T-helper 9 cell (primary cell): ENCODE measurements around the gene MPPED1.

ENCODE experiments used
- DNase-seq: peaks from one replicate; pipeline ENCODE4 v3.0.0-alpha.2; 2020

The MPPED1 gene

DNA sequence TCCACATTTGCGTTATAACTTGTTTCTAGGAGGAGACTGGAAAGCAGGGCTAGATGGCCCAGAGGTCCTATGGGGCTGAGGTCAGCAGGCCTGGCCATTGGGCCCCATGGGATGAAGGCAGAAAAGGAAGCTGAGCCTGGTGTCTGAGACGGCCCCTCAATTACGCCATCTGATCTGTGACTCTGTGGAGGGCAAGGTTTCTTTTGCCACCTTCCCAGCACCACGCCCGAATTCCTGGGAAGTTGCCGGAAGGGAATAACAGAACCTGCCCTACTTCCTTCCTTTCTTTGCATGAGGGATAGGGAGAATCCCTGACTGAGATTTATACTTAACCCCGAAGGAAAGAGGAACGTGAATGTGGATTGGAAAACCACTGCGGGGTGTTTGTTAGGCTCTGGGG lies 118.1 kb downstream of the MPPED1 start:
- no peak for DNase-seq

- DNase-seq = no peak
Measured at GRCh38 chr22:43530349-43531201, 118.8 kb downstream of the MPPED1 start.

- DNase-seq = no peak
Measured at GRCh38 chr22:43531651-43532050, 119.8 kb downstream of the MPPED1 start.

GRCh38 chr22:43532301-43533155 lies 120.7 kb downstream of the MPPED1 start:
- no peak for DNase-seq

GRCh38 chr22:43533156-43533530 lies 121.3 kb downstream of the MPPED1 start:
- DNase-seq = no peak

DNA sequence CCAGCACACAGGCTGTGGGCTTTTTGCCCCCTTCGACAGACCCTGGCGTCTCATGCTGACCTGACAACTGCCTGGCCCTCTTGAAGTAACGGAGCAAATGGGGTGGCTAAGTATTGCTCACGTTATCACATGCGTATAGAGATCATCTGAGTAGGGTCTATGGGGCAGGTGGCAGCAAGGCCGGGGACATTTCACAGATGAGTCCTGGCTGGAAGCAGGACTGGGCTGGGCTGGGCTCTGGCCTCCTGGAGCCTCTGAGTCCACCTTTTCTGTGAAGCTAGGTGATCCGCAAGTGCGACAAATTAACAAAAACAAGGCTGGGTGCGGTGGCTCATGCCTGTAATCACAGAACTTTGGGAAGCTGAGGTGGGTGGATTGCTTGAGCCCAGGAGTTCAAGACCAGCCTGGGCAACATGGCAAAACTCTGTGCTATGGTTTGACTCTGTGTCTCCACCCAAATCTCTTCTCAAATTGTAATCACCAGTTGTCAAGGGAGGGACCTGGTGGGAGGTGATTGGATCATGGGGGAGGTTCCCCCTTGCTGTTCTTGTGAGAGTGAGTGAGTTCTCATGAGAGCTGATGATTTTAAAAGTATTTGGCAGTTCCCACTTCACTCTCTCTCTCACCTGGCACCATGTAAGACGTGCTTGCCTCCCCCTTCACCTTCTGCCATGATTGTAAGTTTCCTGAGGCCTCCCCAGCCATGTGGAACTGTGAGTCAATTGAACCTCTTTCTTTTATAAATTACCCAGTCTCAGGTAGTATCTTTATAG lies 122.0 kb downstream of the MPPED1 start:
- DNase-seq = no peak

GRCh38 chr22:43534916-43535315 lies 123.1 kb downstream of the MPPED1 start:
- DNase-seq = no peak

DNA sequence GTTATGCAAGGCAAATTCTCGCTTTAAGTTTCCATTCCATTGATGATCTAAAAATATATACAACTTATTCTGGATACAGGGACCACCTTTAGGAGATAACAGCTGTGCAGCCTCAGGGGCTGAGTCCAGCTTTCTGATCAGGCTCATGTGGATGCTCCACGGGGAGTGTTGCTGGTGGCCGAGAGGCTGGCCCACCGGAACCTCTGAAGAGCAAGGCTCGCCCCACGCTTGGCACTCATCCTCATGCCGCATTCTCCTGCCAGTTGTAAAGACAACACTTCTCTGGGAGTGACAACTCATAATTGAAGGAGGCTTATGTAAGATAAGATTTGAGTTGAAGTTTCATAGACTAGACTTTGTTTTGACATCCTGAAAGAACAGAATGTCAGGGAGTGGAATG lies 123.5 kb downstream of the MPPED1 start:
- no peak for DNase-seq

GRCh38 chr22:43535741-43536140 lies 123.9 kb downstream of the MPPED1 start:
- DNase-seq = no peak

DNA sequence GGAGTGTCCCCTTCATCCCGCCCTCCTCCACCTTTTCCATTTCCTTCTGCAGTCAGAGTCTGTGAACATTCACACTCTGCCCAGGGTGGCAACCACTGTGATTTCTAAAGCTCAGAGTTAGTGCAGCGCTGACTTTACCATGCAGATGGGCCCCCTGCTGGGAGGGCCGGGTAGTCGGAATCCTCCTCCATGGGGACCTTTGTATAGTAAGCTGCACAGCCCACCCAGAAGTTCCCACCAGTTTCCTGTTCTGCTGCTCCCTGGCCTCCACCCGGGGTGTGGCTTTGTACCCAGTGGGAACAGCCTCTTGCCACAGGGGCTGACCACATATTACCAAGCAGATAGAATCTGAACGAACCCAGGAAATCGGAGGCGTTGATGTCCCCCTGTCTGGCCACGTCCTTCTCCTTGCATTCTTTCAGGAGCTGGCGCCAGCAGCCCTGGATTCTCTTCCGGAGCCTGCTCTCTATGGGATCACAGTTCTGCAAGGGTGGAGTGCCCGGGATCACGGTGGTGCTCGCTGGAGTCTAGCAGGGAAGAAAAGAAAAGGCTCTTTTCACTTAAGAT lies 125.3 kb downstream of the MPPED1 start:
- no peak for DNase-seq

DNA sequence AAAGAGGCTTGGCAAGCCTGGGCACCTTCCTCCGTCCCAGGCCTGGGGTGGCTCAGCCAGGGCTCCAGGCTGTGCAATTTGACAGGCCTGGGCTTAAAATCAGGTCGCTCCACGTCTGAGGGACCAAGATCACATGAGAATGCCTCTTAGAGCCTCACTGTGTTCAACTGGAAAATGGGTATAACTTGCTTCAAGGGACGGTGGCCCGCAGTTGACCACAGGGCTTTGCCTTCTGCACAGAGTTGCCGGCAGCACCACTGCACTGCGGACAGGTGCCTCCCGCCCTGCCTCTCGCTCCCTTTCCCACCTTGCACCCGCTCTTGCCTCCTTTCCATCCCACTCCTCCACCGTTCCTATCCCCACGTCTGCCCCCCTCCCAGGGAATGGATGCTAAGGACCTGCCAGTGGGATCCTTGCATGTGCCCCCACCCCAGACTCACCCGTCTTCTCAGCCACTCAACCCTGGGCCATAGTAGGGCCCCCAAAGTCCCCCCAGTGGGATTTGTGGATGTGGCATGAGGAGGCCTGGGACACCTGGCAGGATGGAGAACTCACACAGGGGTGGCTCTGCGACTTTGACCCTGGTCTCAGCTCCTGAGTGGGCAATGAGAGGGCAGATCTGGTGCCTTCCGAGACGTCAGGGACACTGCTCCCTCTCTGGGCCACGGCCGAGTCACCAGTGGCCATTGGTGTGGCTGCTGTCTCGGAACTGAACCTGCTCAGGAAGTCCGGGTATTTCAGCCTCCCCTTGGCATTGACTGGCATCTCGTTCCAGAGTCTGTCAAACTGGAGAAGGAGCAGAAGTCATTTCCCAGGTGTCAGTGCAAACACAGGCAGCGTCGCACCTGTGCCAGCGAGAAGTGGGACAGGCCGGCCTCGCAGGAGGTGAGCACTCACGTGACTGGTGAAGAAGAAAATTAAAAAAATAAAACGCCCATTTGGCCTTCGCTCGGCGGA lies 128.0 kb downstream of the MPPED1 start:
- DNase-seq = no peak

DNA sequence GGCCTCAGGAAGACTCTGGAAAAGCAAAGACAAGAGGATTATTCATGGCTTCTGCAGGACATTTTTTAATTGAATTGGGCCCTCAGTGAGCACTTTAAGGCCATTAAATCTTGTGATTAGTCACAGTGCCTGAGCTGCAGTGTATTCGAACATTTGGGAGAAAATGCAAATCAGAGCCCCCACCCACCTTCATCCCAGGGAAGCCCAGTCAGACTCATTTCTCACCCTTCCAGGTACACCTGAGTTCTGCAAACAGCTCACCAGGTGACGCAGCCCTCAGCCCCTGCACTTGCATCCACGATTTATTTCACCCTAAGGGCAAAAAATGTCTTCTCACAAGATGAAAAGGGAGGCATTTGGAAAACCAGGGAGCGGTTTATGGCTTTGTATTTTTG lies 128.7 kb downstream of the MPPED1 start:
- DNase-seq = no peak

DNA sequence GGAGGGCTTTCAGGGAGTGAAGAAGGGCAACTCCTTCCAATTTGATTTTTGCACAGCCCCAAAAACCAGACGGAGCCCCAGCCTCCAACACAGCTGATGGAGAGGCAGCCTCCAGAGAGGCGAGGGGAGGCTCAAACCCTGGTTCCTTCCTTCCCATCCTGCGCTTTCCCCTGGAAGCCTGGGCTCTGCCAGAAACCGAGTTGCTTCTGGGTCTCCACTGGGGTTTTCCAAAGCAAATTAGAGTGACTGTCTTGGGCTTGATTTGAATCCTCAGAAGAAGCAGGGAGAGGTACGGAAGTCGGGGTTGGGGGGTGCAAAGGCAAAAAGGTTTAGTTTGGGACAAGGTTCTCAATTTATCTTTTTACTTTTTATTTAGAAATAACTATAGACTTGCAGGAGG lies 129.2 kb downstream of the MPPED1 start:
- no peak for DNase-seq

- no peak for DNase-seq
Measured at GRCh38 chr22:43541462-43542407, 129.9 kb downstream of the MPPED1 start.

DNA sequence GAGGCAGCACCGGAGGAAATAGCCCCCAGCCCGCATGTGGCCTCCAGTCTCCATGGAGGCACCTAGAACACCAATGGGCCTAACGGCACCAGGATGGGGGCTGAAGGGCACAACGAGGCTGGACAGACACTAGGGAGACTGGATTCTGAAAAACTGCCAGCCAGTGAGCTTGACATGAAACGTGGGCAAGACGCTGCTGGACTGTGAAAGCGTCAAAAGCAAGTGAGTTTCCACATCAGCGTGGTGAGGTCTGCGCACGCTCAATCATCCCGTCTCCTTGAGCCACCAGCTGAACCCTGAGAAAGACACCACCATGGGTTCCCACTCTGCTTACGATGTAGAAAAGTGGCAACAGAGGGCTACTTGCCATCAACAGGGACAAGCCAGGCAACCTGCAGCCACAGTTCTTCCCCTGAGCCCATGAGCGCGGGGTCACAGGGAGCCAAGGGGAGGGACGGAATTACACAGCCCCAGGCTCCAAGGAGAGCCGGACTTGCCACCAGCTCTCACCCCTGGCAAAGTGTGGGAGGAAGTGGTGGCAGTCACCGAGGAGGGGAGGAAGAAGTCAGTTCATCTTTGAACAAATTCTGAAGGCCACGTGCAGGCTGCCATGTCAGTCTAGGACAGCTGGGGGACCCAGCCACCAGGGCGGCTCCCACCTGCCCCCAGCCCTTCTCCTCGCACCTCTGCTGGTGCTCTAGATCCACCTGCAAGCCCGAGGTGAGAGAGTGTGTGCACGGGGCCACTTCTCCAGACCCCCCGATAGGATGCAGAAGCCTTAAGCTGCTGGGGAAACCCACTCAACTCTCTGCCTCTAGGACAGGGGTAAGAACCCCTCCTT lies 131.1 kb downstream of the MPPED1 start:
- no peak for DNase-seq

DNA sequence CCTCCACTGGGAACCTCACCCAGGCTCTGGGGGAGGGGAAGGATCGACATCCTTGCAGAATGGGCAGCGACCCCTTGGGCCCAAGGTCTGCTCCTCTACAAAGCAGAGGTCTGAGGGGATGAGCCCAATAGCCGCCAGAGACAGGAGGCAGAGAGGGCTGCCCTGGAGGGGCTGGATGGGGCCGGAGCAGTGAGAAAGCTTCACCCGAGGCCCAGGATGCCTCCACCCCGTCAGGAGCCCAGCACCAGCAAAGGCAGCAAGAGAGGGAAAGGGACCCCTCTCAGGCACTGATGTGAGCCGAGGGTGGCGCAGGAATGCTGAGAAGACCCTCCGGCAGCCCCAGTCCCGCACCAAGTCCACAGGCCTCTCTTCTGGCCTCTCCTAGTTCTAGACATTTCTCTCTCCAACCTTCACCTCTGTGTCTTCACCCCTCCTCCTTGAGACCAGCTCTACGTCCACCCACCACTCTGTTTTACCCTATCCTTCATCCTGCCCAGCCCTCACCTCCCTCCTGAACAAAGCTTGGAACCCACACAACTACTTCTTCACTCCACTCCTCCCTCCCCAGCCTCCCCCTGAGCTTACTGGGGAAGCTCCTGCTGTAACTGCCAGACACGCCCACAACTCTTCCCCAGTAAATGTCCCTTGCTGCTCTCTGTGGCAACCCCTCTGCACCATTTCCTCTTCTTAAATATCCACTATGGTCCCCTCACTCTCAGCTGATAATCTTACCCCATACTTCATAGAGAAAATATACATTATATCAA lies 131.9 kb downstream of the MPPED1 start:
- no peak for DNase-seq

GRCh38 chr22:43544289-43544673 lies 132.5 kb downstream of the MPPED1 start:
- no peak for DNase-seq

DNA sequence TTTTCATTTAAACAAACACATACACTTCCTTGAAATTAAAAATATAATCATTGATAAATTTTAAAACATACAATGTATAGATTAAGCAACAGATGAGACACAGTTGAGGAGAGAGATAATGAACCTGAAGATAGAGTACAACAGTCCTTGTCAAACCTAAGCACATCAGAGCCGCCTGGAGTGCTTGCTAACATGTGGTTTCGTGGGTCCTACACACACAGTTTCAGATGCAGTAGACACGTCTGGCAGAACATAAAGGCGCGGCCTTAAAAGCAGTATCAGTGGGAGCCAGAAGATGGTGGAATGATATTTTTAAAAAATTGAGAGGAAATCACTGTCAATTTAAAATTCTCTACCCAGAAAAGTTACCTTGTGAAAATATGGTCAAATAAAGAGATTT lies 134.4 kb downstream of the MPPED1 start:
- no peak for DNase-seq
